HG03060 (cell line): ENCODE data around the gene AMACR.
A peak's percentile ranks its signal among the peaks of the same experiment; 100 is the strongest.

Experiments used
- ATAC-seq: cut with Tn5 transposase; IDR thresholded peaks from one replicate; pipeline ENCODE4 v1.9.1; 2021; ENCODE audit warnings: low read depth, moderate number of reproducible peaks; ENCODE audit not compliant: unreplicated experiment

AMACR gene

DNA sequence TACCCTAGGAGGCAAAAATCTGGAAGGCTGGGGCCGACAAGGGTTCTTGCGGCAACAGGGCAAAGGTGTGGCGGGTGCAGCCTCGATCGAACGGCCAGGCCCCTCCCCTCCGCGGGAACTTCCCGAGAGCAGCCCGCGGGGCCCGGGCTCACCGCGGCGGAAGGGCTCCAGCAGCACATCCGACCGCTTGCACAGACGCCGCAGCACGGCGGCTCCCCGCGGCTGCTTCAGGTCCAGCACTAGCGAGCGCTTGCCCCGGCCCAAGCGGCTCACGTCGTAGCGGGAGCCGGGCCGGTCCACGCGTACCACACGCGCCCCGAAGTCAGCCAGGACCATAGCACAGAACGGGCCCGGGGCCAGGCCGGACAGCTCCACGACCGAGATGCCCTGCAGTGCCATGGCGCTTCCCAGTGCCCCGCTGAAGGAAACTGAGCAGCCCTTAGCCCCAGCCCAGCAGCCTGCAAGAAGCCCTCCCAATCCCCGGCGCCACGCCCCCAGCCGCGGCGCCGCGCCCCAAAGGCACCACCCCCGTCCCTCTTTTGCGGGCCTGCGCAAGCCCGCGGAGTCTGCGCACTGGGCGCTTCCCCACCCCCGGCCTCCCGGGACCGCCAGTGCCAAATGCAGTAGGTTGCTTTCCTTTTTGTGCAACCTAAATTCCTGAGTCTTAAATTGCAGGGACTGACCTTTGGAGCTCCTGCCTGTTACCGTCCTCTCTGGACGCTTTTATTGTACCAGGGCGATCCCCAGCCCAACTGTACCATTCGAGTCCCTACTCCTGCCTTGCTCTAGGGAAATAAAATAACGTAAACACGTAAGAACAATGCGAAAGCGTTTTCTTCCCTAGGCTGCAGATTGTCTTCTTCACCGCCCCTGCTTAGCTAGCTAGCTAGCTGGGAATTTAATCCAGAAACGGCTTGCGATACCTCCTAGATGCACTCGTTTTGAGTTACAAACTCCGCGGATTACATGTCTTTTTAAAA, at the start of gene AMACR:
AMACR (minus strand) TSS at position 430 of the 980 bp plus-strand sequence; CDS start at position 399, 31 bp downstream.
- peak; percentile 76 for ATAC-seq

- ATAC-seq, result no peak
These were observed 49.7 kb upstream of the AMACR start for GRCh38 chr5:34057569-34057968.

DNA sequence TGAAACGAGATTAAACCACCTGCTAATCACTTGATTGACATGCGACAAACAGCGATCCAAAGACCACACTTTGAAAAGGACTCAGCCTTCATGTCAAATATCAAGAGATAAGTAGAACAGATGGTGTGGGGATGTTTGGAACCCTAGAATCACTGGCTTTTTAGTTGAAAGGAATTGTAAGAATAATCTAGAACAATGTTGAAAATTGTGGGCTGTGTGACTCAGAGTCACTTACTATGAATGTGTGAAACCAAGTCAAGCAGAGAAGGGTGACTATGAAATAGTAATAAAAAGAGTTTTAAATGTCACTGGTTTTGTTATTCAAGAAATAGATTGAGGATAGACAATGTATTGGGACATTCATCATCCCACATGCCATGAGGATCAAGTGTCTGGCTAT, 49.3 kb upstream of the AMACR start:
- ATAC-seq, result no peak

GRCh38 chr5:34055667-34056066, 47.8 kb upstream of the AMACR start:
- ATAC-seq, result no peak

GRCh38 chr5:34054400-34054729, 46.5 kb upstream of the AMACR start:
- no peak for ATAC-seq

- no peak for ATAC-seq
These were observed 45.9 kb upstream of the AMACR start for GRCh38 chr5:34053571-34054399.

- no peak for ATAC-seq
These were observed 45.3 kb upstream of the AMACR start for GRCh38 chr5:34053133-34053532.

GRCh38 chr5:34051374-34051980, 43.6 kb upstream of the AMACR start:
- ATAC-seq, result no peak

GRCh38 chr5:34047774-34048572, 40.1 kb upstream of the AMACR start:
- no peak for ATAC-seq

DNA sequence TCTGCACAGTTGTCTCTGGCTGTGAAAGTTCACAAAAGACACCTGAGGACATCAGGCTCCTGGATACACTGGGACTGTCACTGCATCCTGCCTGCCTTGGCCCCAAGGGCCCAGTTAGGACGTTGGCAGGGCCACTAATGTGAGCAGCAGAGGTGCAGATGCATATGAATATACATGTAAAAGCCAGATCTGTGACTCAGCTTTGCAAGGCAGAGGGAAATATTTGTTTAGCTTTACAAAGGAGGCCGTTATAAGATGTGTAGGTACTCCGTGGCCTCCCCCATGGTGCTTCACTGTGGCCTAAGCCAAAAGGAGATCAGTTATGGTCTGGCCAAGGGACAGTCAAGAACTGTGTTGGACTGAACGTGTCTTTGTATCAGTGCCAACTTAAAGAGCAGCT, 39.3 kb upstream of the AMACR start:
- no peak for ATAC-seq

GRCh38 chr5:34045996-34046395, 38.1 kb upstream of the AMACR start:
- ATAC-seq, result no peak

GRCh38 chr5:34045023-34045422, 37.2 kb upstream of the AMACR start:
- ATAC-seq, result no peak

DNA sequence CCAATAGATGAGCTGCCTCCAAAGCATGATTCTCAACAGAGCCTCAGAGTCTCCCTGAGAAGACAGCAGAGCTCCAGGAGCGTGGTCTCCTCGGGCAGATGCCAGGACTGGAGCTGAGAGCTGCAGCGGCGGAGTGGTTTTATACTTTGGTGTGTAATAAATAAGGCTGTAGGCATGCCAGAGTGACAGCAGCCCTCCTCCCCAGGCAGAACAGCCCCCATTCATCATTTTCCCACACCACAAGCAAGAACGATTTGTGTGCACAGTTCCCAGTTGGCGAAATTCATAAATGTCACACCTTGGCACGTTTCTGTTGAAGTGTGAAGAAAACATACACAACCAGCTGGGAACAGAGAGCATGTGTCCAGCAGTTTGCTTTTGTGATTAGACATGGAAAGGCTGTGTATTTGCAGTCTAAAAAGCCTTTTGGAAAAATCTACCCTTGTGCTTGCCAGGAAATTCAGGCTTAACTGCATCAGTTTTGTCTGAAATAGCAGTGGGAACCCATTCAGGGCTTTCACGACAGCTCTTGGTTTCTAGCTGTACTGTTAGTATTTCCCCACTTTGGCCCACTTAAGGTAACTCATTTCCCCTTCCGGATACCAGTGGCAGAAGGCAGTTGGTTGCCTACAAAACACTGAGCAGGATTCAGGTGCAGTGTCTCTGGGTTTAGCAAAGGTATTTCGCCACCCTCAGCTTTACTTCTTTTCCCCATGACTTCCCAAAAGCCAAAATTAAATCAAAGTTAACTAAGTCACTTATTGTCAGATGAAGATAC, 35.4 kb upstream of the AMACR start, which contains the start of gene C1QTNF3:
C1QTNF3 (minus strand) TSS at position 115 of the 778 bp plus-strand sequence; CDS start at position 27, 88 bp downstream.
- ATAC-seq, result no peak

DNA sequence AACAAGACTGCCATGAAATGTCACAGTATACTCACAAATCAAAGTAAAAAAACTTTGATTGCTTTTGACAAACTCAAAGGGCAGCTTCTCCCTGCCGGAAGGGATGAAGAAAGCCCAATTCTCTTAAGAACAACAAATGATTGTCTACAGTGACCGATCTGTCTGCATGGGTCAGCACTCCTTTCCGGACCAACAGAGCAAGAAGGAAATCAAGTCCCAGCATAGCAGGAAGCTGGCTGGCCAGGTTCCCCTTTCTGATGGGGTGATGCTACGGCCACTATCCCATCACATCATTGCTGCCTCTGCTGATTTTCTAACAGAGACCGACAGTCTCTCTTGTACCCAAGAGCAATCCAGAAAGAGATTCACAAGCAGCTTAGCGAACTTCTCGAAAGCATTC, 34.5 kb upstream of the AMACR start:
- no peak for ATAC-seq

GRCh38 chr5:34041247-34041972, 33.6 kb upstream of the AMACR start:
- ATAC-seq, result no peak

- no peak for ATAC-seq
These were observed 32.6 kb upstream of the AMACR start for GRCh38 chr5:34040472-34040871.

DNA sequence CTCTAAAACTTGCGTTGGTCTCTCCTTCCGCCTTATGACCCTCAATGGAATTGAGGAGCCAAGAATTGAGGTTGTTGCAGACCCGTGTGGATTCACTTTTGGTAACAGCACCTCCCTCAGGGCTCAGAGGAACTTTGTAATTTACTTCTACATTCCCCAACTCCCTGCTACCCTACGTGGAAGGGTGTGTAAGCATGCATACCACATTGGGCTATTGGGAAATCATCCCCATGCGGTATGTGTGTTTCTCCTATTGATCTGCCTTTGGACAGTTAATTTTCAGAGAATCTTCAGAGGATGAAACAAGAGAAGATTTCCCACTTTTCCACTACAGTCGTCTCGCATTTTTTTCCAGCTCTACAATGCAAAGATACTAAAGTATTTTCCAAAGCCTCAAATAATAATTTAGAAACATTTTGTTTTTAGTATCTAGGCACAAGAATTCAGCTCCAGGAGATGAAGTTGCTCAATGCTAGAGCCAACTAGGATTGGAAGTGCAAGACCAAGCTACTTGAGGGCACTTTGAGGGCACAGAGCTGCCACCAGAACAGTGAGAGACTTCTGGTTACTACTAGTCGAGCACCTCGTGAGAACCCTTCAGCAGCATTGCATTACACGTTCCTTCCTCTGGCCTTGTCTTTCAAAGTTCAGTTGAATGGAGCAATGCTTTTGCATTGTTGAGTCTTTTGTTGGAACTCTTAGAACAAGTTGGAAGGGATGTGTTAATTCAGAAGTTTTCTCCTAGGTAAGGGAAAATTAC, 31.7 kb upstream of the AMACR start:
- no peak for ATAC-seq

GRCh38 chr5:34038838-34039237, 31.0 kb upstream of the AMACR start:
- ATAC-seq, result no peak
